GM18499 (cell line): Measurements from ENCODE around the gene PAF1.
"Not testable (repeated sequence)": the region's sequence is repeated elsewhere in the genome, so short reads cannot be mapped to it uniquely, and the experiment has no call there.

Experiments
- ATAC-seq: cut with Tn5 transposase; IDR thresholded peaks from one replicate; pipeline ENCODE4 v1.9.1; 2021; ENCODE audit warnings: moderate number of reproducible peaks; ENCODE audit not compliant: insufficient read depth, unreplicated experiment

The PAF1 gene

DNA sequence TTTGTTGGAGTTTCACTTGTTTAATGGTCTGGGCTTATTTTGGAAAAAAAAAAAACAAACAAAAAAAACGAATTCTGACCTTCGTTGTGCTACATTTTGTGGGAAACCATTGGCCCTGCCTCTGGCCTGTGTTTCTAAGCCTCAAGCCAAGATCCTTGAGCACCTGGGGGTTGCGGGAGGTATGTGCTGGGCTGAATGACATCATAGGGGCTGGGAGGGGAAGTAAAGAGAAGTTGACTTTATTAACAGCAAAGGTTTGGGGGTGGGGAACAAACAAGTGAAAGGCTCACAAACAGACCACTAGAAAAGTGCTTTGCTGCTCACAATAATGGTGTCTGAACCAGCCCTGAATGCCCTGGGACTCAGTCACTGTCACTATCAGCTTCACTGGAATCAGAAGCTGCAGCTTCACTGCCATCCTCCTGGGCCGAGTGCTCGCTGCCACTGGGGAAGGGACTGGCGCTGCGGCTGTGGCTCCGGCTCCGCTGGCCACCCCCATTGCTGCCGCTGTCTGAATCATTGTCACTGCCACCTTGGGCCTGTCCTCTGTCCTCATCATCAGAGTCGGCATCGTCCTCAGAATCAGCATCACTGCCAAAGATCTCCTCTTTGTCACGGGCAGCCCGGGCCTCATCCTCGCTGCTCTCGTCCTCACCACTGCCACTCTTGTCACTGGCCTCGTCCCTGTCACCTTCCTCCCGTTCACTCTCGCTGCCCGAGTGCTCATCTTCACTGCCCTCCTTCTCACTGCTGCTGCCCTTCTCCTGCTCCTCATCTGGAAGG is 5.1 kb downstream of the PAF1 start:
- ATAC-seq = no peak

DNA sequence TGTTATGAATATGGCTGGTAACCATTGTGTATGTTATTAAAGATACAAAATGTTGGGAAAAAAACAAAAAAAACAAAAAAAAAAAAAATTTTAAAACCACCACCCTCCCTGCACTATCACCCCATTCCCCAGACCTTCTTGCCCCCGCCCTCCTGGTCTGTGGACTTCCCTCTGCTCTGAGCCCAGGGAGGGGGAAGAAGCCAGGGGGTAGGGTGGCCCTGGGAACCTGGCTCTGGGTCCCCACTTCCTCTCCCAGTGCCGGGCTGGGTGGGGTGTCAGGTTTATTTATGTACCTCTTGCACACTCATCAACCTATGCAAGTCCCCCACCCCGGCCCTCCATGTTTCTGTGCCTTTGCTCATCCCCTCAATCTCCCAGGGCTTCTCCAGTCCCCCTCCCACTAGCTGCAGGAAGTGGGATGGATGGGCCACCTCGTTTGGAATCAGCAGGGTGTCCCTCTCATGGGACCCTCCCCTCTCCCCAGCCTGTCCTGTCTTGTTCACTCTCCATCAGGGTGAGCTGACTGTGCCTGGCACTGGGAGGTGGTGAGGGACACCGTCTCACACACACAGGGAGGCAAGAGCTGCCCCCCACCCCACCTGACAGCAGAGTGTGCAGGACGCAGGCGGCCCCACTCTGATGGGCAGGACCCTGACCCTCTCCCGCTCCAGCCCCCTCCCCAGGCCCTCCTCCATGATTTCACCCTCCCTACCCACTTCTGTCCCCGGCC is 5.9 kb downstream of the PAF1 start:
- ATAC-seq = no peak

- ATAC-seq = no peak
Measured at GRCh38 chr19:39382991-39383828, 7.7 kb downstream of the PAF1 start.

GRCh38 chr19:39381910-39382611 is 8.8 kb downstream of the PAF1 start:
- no peak for ATAC-seq

DNA sequence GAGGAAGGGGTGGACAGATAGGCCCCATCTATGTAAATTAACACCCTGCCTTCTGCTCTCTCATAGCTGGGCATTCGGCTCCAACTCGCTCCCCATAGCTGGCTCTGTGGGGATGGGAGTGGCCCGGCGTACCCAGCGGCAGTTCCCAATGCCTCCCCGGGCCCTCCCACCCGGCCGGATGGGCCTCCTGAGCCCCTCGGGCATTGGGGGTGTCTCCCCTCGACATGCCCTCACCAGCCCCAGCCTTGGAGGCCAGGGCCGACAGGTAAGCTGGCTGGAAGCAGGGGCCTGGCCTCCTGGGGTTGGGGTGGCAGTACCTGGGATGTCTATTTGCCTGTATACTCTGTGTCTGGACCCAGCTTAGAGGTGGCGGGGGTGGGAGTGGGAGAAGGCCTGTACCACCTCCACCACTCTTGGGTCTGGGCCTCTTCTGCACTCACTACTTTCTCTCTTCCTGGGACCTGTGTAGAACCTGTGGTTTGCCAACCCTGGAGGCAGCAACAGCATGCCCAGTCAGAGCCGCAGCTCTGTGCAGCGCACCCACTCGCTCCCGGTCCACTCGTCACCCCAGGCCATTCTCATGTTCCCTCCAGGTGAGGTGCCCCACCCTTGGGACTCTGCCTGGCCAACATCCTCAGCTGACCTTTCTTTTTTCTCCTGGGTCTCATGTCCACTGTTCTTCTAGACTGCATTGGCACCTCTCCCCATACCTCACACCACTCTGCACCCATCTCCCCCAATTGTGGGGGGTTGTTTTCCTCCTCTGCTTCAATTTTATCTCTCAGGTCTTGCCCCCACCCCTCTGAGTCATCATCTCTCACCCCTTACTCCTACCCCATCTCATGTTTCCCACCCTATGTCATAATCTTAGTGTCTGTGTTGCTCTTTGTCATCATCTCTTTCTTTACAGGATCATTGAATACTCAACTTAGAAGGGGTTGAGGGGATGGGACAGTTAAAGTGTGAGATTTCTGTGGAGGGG is 10.1 kb downstream of the PAF1 start:
- ATAC-seq = no peak

DNA sequence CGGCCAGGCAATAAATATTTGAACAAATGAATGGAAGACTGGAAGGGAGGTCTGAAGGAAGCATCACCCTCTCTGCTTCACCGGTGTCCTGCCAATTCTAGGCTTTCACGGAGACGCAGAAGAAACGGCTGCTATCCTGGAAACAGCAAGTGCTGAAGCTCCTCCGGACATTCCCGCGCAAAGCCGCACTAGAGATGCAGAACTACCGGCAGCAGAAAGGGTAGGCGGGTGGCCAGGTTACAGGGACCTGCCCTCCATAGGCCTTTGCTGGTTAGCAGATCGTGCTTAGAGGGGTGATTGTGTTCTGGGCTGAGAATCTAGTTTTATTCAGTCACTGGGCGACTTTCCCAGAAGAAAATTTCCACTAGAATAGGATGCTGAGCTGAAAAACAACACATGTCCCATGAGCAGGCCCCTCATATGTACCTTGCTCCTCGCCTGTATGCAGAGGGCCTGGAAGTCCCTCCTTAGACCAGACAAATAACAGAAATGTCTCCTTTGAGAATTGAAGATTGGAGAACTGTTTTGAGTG is 11.0 kb downstream of the PAF1 start:
- no peak for ATAC-seq

DNA sequence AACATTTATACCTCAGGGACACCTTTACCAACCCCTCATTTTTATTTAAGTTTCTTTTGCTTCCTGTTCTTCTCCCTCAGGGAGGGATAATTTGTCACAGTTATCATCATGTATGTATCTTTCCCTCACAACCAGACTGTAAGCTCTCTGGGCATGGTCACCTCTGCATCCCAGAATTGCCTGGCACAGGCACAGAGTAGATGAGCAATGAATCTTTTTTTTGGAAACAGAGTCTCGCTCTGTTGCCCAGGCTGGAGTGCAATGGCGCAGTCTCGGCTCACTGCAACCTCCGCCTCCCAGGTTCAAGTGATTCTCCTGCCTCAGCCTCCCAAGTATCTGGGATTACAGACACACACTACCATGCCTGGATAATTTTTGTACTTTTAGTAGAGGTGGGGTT is 11.5 kb downstream of the PAF1 start:
- ATAC-seq = not testable (repeated sequence)

DNA sequence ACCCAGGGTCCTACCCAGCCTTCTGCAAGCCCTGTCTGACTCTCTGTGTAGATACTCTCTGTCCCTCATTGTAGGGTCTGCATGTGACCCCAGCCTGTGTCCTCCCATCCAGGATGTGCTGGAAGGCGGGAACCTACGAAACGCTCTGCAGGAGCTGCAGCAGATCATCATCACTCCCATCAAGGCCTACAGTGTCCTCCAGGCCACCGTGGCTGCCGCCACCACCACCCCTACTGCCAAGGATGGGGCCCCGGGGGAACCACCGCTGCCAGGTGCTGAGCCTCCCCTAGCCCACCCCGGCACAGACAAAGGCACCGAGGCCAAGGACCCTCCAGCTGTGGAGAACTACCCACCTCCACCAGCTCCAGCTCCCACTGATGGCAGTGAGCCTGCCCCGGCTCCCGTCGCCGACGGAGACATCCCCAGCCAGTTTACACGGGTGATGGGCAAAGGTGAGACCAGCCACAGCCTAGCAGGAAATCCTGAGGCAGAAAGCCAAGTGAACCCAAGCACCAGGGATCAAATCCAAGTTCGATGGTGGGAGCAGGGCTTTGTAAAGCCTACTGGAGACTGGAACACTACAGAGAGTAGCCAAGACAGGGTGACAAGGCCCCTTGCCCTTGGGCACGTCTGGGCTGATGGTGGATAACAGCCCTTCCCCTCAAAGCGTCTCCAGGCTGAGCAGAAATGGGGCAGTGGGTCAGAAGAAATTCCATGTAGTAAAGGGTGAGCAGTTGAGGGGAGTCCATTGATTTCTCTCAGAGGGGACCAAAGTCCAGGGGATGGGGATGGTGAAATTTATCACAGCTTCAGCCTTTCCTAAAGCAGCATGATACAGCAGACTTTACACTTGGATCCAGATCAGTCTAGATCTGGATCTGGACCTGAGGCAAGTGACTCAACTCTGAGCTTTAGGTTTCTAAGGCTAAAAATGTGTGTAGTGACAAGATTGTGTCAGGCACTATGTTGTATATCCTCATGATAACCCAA is 13.2 kb downstream of the PAF1 start:
- no peak for ATAC-seq

DNA sequence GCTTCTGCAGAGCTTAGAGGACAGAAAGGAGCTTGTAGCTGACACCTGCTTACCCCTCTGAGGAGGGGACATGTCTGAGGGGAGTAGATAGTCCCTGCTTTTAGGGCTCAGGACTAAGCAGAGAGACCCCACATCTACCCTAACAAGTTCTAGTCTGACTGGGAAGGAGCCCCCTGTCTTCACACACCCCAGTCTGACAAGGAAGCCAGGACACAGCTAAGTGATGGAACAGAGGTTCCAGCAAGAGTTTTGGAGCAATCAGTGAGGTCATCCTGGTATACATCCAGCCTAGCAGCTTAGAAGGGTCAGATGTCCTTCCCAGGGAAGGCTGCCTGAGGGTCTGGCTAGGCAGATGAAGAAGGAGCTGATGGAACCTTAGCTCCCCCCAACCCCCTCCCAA is 15.0 kb downstream of the PAF1 start:
- no peak for ATAC-seq

DNA sequence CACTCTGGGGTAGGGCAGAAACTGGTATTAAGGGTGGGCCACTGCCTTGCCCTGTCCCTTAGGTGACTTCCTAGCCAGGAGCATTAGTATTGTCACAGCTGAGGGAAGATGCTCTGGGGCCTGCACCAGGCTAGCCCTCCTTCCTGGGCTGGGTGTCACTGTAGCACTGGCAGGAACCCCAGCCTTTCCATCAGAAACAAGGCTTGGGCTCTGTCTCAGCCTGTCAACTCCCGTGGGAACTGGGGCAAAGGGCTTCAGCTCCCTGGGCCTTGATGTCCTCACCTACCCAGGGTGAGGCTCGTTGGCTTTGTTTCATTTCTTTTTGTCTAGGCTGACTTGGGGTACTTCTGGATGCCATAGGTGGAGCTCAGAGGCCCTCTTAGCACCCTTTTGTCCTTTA is 18.0 kb downstream of the PAF1 start:
- ATAC-seq = no peak

GRCh38 chr19:39372047-39372802 is 18.7 kb downstream of the PAF1 start:
- no peak for ATAC-seq

GRCh38 chr19:39370735-39371134 is 20.2 kb downstream of the PAF1 start:
- ATAC-seq = no peak

- ATAC-seq = no peak
Measured at GRCh38 chr19:39369200-39369599, 21.7 kb downstream of the PAF1 start.

GRCh38 chr19:39365531-39365930 is 25.4 kb downstream of the PAF1 start:
- no peak for ATAC-seq

DNA sequence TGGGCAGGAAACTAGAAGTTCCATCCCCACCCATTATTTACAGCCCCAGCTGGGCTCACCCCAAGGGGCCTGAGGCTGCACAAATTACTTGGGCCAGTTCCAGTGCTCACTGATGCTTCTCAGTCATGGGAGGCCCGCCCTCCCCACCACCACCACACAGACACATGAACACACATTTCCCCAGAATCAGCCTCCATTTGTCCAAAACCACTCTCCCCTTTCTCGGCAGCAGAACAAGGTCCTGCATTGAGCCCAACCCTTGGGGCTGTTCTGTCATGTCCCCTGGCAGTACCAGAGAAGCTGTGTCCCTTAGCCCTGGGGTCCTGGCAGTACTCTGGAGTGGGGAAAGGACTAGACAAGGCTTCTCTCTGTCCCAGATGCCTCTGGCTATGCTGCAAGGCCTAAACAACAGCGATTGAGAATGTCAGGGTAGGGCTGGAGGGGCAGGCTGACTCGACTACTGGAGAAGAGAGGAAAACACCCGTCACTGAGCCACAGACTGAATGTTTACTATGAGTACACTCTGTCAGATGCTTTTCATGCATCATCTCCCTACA is 26.9 kb downstream of the PAF1 start:
- ATAC-seq = no peak

- ATAC-seq = no peak
Measured at GRCh38 chr19:39362682-39363657, 27.9 kb downstream of the PAF1 start.
